ENCODE results near the gene OPN5. TPM values are rescaled to one million over a fixed set of nuclear protein-coding genes. Genes with fewer than 3 reads are reported as not detected.

The OPN5 gene
- total RNA-seq = not detected in 2 replicates

GRCh38 chr6:47781732-47782131, at the start of gene OPN5:
Gene OPN5, plus strand, starts transcription at chr6:47782032. Its CDS starts 35 bp downstream, at chr6:47782067.

Other genes starting within 250 kb of the OPN5 start
- 0.23 and 1.2 TPM in 2 replicates for gene ADGRF4, start 83.5 kb upstream of the OPN5 start, total RNA-seq

All from smooth muscle cell of the umbilical artery (primary cell).